ENCODE measurements around the gene CD6. TPM values are rescaled to one million over a fixed set of nuclear protein-coding genes. Genes with fewer than 3 reads are reported as not detected.

Gene CD6
- total and polyA plus RNA-seq, 12 donors: 0.22 to 8.4 (median 2.1) TPM

- intact Hi-C loops (cut with DNase I): no loop called here
- no peak for DNase-seq
- Histone ChIP-seq H3K27ac (no peak overlapping the region), H3K4me3 (no peak overlapping the region), H3K9me3 (replicated peaks in 1 of 3) (no peaks in the 10 kb centered on the region), H3K36me3 (replicated peaks in 1 of 2) (no peaks in the 10 kb centered on the region), H3K27me3 (no peaks in the 10 kb centered on the region), H3K4me1 (replicated peaks in 1 of 2) (no peaks in the 10 kb centered on the region)
- TF ChIP-seq POLR2A (IDR thresholded peaks at IDR 0.05) (no peak), CTCF (IDR thresholded peaks at IDR 0.05) (no peak)
- 86 to 91% (median 87%) methylated on average over 8 to 12 of the region's 12 CpGs for WGBS, 4 donors
Measured at GRCh38 chr11:60981515-60981914, 10.0 kb downstream of the CD6 start.

GRCh38 chr11:60982184-60982583 lies 10.7 kb downstream of the CD6 start:
- WGBS, 4 donors: 83 to 95% (median 88%) methylated on average over 8 of the region's 8 CpGs
- intact Hi-C loops (cut with DNase I): no loop called here
- Histone ChIP-seq H3K4me3 (no peak overlapping the region), H3K27me3 (no peaks in the 10 kb centered on the region), H3K27ac (no peak overlapping the region), H3K36me3 (replicated peaks in 1 of 2) (no peaks in the 10 kb centered on the region), H3K9me3 (replicated peaks in 1 of 3) (no peaks in the 10 kb centered on the region), H3K4me1 (replicated peaks in 1 of 2) (no peaks in the 10 kb centered on the region)
- DNase-seq: no peak
- no peak for TF ChIP-seq CTCF (IDR thresholded peaks at IDR 0.05)
- TF ChIP-seq POLR2A (IDR thresholded peaks at IDR 0.05): no peak

- no peak for TF ChIP-seq CTCF (IDR thresholded peaks at IDR 0.05)
- no peak for TF ChIP-seq POLR2A (IDR thresholded peaks at IDR 0.05)
- intact Hi-C loops (cut with DNase I): no loop called here
- Histone ChIP-seq H3K9me3 (replicated peaks in 1 of 3) (no peaks in the 10 kb centered on the region), H3K36me3 (replicated peaks in 1 of 2) (no peaks in the 10 kb centered on the region), H3K4me1 (replicated peaks in 1 of 2) (no peaks in the 10 kb centered on the region), H3K27me3 (no peaks in the 10 kb centered on the region), H3K4me3 (no peak overlapping the region), H3K27ac (no peak overlapping the region)
- no peak for DNase-seq
- 70 to 83% (median 73%) methylated on average over 6 of the region's 6 CpGs for WGBS, 4 donors
Measured at GRCh38 chr11:60984149-60984548, 12.7 kb downstream of the CD6 start.

- H3K36me3 ChIP-seq (replicated peaks in 1 of 2): no peaks in the 10 kb centered on the region
- H3K27me3 ChIP-seq: no peaks in the 10 kb centered on the region
- DNase-seq: no peak
- intact Hi-C loops (cut with DNase I): no loop called here
- no peak overlapping the region for H3K4me3 ChIP-seq
- WGBS, 4 donors: 71 to 76% (median 74%) methylated on average over 4 of the region's 4 CpGs
- H3K4me1 ChIP-seq (replicated peaks in 1 of 2): no peaks in the 10 kb centered on the region
- TF ChIP-seq CTCF (IDR thresholded peaks at IDR 0.05) (no peak), POLR2A (IDR thresholded peaks at IDR 0.05) (no peak)
- no peak overlapping the region for H3K27ac ChIP-seq
- no peaks in the 10 kb centered on the region for H3K9me3 ChIP-seq (replicated peaks in 1 of 3)
Measured at GRCh38 chr11:60984636-60985035, 13.2 kb downstream of the CD6 start.
